Fibroblast of skin of left quadriceps (primary cell): Measurements from ENCODE around the gene BACH2.
"Not testable (repeated sequence)": the region's sequence is repeated elsewhere in the genome, so short reads cannot be mapped to it uniquely, and the experiment has no call there.

Source experiments
- DNase-seq, 2 experiments: peaks; one replicate each; pipeline ENCODE4 v3.0.0-alpha.2; 2013; ENCODE audit warnings: low read depth in 2 of 2

Gene BACH2

DNA sequence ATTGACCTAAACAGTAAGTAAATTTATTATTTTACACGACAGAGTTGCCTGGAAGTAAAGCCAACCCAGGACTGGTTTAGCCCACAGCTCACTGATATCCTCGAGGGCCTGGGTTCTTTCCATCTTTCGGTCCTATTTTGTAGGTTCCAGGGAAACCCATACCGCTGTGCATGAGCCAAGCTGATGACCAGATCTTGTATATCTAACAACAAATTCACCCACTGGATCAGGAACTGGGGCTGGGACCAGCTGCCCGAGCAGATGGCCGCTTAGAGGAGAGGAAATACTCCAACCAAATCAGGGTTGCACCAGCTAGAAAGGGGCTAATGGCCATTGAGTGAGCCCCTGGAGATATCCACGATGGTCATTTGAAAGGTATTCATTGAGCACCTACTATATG lies 139.2 kb downstream of the BACH2 start:
- DNase-seq, result no peak

DNA sequence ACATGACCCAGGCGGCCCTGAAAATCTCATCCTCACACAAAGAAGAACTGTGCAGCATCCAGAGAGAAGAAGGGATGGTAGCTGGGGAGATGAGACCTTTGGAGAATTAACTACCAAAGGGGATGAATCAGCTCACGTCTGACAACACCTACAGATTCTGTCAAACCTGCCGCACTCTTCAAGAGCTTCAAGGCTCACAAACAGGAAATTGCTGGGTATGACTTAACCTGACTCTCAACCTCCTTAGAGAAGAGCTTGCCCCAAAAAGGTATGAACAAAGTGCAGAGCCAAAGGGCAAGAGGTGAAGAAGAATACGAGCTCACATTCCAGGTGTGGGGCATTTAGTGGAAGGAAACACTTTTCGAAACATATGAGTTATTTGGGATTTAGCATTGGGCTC lies 139.8 kb downstream of the BACH2 start:
- no peak for DNase-seq

DNA sequence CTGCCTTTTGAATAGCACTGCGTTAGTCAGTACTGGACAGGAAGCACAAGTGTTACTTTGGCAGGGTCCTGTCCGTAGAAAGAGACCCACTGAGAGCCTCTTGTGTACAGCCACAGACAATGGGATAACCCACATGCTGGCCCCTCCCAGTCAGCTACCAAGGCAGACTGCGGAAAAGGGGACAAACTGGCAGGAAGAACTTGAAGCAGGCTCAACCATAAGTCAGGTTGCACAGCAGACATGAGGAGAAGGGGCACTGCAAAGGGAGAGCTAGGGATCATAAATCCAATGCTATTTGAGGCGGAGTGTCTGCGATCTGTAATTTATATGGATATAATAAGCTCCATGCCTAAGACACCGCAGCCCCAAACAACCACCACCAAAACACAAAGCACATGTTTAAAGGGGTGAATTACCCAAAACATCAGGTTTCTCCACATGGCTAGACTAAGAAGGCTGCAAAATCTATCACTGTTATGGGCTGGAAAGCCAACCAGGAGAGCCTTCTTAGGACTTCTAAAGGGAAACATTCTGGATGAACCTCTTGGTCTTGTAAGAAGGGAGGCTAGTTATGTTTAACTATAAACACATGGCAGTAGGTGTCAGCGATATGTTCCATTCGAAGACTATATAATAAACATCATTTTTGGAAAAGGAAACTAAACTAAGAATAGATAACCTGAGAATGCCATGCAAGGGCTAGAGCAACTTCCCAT lies 141.7 kb downstream of the BACH2 start:
- DNase-seq, result peak; percentile 40 to 50

DNA sequence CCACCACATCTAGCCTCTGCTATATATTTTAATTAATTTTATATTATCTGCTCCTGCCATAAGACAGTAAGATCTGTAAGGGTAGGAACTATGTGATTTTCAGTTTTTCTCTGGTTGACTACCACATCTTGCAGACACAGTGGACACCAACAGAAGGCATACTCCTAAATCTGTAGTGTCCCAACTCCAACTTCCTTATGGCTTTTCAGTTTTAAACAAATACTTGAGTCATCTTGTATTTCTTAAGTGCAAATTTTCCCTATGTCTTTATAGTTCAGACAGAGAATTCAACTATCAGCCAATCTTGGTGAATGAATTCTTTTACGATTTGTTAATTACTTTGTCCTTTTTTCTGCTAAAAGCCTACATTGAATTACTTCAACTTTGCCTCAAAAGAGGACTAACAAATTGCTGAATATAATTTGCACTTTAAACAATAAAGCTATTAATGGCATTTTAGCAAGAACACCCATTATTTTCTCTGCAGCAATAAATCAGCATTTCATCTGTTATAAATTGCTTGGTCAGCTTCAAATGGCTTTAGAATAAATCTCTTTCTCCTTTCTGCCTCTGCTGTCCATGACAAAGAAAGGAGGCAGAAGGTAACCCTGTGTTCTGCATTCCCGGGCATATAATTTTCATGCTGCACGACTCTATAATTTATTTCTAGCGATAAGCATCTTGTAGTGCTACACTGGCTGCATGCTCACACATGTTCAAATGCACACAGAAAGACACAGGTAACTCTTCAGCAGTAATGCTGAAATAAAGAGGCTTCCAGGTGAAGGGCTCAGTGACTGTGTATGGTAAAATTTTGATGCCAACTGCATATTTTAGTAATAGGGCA lies 144.8 kb downstream of the BACH2 start:
- no peak for DNase-seq

DNA sequence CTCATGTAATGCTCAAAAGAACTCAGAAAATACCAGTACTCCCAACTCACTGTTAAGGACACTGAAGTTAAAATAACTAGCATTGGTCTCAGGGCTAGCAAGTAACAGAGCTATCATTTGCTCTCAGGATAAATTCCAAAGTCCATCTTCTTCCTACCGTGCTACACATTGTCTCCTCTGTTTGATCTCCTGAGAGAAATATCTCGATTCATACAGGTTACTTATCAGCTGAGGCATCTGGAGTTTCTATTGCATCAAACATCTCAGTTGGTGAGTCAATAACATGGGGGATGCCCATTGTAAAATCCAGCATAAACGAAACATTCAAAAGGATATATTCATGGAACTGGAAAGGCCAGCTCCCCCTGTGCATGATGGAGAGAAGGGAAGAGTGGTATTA lies 147.4 kb downstream of the BACH2 start:
- DNase-seq, result no peak

DNA sequence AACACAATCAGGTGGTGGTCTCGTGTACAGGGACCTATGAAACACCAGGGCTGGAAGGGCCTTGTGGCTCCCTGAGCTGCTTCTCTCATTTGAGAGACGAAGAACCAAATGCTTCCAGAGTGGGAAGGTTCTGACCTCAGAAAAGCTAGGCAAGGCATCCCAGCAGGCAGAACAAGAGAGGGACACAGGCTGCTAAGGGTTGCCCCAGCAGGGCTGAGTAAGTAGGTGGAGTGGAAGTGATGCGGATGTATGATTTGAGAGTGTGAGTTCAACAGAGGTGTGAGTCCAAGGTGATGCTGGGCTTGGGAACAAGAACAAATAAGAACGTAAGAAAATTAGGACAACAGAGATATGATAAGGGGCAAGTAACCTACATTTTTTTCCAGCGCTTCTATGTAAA lies 147.8 kb downstream of the BACH2 start:
- DNase-seq, result no peak

DNA sequence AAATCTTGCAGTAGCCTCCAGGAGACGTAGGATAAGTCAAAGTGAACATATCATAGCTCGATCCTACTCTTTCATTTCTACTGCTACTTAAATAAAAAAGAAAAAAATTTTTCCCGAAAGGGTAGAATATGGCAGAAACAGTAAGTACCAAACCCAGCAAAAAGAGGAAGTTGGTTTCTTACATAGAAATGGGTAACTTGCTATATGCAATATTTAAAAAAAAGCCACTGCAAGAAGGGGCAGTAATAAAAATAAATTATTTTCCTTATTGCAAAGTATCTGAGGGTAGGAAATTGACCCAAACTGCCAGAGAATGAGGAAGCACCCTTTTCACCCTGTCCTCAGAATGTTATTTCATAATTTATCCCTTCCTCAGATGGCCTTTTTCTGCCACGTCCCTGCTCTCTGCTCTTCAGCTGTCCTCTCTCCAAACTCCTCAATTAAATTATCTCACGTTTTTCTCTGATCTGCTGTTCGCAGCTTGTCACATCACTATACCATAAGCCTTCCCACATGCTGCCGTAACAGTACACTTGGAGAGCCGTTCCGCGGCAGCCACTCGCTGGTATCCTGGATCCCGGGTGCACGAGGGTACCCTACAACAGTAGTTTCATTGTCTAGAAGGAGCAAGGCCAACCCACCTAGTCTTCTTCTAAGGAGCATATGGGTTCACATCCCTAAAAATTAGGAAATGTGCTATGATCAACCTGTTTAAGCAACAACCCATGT lies 149.6 kb downstream of the BACH2 start:
- DNase-seq, result no peak

DNA sequence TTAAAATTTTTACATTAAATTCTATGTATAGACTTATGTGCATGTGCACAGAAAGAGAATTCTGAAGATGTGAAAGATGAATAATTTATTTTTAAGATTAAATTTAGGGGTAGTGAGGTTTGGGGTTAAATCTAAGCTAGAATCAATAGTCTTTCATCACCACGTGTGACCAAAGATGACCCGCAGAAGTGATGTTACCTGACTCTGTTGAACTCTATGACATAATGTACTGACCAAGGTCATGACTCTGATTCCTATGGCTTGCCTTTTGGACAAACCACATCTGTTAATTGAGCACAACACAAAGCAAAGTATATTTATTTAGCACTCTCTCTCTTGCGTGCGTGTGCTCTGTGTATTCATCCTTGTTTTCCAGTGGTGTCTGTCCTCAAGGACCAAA lies 150.6 kb downstream of the BACH2 start:
- DNase-seq, result no peak

DNA sequence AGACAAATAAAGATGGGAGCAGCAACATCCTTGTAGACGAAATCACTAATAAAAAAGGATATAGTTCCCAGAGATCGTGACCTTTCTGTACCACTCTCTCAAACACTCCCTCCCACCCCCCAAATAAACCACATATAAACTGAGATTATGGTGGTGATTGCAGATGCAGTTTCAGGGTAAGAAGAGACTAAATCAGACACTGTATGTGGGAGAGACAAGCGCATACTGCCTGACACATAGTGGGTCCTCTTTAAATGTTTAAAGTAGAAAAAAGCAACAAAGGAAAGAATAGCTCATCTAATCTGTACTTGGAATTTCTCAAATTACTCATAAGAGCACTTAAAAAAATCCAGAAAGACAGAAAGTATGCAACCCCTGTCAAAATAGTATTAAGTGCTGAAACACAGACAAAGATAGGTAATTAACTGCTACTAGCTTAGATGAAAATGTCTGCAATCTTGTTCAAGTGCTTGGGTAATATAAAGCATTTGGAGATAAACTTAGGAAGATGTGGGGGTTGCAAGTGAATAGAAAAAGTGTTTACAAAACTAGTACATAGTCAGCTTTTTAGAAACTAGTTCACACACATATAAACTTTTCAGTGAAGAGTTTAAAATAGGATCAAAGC lies 151.6 kb downstream of the BACH2 start:
- DNase-seq, result no peak

DNA sequence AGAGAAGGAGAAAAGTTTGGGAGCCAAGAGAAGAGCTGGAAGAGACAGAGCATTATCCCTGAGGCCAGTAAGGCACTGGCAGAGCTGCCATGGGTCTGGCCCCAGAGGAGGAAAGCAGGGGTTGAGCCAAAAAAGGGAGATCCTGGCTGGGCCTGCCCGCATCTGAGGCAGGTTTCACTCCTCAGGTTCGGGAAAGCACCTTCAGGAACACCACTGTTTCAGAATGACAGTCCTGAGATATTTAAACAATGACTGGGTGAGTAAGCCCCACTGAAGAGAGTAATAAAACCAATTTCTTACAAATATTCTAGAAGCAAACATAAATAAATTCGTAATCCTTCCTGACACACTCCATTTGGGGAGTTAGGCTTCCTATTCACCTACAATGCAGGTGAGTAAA lies 152.2 kb downstream of the BACH2 start:
- DNase-seq, result no peak

DNA sequence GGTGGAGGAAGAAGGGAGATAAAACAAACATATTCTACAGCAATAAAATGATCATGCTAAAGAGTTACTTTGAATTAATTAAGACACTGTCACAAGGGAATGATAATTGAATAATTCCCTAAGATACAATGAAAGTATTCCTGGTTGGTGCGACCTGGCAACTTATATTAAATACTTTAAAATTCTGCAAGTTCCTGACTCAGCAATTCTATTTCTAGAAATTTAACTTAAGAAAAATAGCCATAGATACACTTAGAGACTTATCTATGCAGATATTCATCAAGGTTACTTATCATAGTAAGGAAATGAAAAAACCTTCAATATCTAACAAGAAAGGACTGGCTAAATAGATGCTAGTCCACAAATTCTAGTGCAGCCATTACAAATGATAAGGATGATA lies 156.0 kb downstream of the BACH2 start:
- DNase-seq, result no peak

DNA sequence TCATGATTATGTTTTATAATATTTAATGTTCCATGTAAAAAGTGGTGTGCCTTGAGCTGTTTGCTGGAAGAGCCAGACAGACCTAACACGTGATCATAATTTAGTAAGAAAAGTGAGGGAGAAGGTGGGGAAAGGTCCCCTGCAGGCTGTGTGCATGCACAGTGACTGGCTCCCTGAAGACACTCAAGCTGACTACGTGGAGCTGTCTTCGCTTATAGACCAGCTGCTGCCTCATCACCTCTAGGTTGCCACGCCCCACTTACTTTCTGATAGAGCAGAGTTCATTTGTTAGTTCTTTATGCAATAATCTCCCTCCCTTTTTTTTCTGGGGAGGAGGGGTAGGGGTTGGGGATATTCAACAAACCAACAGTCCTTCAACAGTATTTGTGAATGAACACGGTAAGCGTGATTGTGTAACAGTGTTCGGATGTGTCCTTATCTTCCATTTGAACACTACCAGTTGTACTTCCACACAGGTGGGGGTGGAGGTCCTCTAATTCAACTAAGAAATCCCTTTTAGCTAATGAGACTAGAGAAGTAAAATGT lies 157.3 kb downstream of the BACH2 start:
- DNase-seq, result no peak

DNA sequence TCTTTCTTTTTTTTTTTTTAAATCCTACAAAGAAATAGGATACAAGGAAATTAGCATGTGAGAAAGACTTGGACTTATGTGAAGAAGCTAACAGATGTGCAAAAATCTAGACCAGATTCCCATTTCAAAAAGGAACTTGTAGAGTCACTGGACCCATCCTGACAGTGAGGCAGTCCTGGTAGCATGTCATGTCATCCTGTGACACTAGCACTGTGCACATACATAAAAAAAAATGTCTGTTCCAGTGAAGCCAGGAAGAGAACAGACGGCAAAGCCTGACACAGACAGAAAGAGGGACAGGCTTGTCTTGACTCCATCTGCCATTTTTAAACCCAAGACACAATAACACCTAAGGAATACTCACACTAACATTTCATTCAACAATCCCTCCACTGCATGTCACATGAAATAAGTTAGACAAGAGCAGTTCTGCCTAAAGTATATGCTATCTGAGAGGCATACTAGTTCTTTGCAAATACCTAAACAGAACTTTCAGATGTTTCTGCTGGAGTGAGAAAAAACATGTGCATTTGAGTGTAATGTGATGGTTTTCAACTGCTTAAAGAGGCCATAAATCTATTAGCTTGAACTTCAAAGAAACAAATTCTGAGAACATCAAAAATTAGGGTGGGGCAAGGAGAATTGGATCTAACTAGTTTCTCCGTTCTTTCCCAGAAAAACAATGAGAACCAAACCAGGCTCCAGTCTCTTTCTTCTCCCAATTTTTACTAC lies 159.6 kb downstream of the BACH2 start:
- no peak for DNase-seq

DNA sequence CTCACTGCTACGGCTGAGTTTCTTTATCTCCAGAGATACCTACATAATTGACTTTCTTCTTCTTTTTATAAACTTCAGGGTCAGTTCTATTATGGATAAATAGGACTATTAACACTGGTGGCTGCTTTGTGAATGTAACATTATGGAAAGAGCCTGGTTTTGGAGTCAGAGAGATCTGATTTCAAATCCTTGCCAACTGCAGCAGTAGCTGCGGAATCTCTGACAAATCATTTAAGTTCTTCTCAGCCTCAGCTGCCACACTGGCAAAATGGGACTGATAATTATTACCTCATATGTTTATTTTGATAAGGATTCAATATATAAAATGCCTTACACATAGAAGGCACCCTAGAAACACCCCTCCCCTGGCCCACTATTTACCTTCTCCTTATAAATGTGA lies 160.5 kb downstream of the BACH2 start:
- DNase-seq, result no peak

DNA sequence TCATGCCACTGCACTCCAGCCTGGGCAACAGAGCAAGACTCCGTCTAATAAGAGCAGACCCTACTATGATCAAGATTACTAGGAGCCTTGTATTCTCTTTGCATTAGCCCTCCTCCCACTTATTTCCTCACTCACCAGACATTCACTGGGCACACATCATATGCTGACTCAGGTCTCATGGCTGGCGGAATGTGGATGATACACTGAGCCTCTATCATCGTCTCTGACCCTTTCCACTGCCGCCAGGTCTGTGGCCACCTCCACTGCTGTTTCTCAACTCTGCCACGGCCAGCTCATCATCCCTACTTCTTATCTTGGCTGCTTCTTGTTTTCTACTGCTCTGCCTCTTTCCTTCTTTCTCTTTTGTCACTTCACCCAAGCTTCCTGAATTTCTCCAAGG lies 161.0 kb downstream of the BACH2 start:
- DNase-seq, result peak; percentile 55 to 59

DNA sequence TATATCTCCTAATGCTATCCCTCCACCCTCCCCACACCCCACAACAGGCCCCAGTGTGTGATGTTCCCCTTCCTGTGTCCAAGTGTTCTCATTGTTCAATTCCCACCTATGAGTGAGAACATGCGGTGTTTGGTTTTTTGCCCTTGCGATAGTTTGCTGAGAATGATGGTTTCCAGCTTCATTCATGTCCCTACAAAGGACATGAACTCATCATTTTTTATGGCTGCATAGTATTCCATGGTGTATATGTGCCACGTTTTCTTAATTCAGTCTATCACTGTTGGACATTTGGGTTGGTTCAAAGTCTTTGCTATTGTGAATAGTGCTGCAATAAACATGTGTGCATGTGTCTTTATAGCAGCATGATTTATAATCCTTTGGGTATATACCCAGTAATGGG lies 163.0 kb downstream of the BACH2 start:
- DNase-seq, result not testable (repeated sequence)

DNA sequence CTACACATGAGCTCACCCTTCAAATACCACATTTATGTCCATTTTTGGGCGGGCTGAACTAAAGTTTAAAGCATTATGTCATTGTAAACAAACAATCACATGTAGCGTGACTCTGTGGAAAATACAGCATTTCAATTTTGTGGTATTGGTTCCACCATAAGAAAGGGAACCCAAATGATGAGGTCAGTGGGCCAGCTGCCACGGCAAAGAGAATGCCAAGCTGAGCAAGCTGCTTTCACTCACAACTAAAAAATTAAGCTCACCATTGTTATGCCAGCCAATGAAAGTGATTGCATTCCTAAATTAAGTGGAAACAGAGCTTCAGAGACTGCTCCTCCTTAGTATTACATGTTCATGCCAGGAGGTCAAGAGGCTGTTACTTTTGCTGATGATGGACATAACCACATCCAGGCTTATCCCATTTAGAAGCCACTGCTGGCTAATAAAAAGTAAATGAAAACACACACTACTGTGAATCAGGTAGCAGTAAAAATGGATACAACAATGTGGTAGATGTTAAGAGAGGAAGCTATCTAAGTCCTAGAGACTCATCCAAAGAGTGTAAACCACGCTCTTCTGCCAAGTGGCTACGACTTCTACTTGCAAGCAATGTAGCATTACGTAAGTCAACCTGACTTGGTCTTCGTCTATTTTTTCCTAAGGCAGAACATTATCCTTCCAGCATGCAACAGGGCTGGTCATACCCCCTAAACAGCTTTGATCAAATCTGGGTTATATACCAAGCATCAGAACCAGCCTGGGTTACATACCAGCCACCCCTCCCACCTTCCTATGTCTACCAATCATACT lies 164.8 kb downstream of the BACH2 start:
- DNase-seq, result peak; percentile 89 to 91

DNA sequence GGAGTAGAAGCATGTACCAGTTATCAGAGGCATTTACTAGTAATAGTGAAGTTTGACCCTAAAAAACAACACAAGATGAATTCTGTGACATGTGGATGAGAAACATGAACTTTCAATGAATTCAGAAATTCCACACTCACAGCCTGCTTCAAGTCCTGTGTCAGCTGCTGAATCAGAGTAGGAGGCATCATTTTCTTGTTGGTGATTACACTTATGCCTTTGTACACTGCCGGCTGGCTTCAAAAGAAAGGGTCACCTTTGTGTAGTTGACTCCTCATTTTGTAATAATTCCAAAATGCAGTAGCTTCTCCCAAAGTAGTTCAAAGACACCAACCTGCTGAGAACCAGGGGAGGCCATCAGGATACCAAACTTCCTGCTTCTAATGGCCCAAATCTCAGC lies 165.5 kb downstream of the BACH2 start:
- DNase-seq, result no peak

DNA sequence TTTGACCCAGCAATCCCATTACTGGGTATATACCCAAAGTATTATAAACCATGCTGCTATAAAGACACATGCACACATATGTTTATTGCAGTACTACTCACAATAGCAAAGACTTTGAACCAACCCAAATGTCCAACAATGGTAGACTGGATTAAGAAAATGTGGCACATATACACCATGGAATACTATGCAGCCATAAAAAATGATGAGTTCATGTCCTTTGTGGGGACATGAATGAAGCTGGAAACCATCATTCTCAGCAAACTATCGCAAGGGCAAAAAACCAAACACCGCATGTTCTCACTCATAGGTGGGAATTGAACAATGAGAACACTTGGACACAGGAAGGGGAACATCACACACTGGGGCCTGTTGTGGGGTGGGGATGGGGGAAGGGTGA lies 168.0 kb downstream of the BACH2 start:
- not testable (repeated sequence) for DNase-seq

DNA sequence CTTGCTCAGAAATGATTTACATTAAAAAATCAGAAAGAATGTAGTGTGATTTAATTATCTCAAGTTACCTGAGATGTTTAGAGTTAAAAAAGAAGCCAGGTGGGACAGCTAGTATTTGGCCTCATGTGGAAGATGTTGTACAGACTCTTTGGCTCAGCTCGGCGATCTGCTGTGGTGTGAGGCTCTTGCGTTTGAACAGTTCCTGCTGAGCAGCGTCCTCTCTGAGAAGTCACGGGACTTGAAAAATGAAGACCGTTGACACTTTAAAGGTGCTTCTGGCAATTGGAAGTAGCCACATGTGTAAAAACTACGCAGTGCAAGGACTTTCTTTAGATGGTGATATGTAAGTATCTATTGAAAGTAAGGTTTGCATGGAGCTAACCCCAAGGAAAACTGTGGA lies 169.0 kb downstream of the BACH2 start:
- DNase-seq, result no peak
